HEK293 (cell line): ENCODE measurements around the gene NFIB.

Source experiments
- CTCF ChIA-PET: fragments of 350-600 bp; formaldehyde crosslinking; extraction: SDS; loops from one replicate; lab custom pipeline; 2021; ENCODE audit warnings: antibody characterized with exemption; lab: Yijun Ruan, JAX
- POLR2A ChIA-PET: fragments of 300-600 bp; formaldehyde crosslinking; extraction: SDS; loops from one replicate; lab custom pipeline; 2020; ENCODE audit warnings: antibody characterized with exemption, inconsistent platforms; lab: Yijun Ruan, JAX
- H3K27ac ChIP-seq: fragments of 200-500 bp; sonication (Bioruptor generic); 2 replicates; pipeline ENCODE4 v1.5.1; 2014; ENCODE audit warnings: low read depth, low read length, control low read depth, inconsistent platforms; ENCODE audit errors: extremely low read depth
- H3K36me3 ChIP-seq, 2 experiments: fragments of 200-500 bp in 1 of 2; sonication (Bioruptor generic) in 1 of 2; 1 replicate in 1 of 2; 2 replicates in 1 of 2; pipeline ENCODE4 v1.5.1; 2014 to 2017; ENCODE audit warnings: inconsistent platforms in 2 of 2, low read length in 2 of 2; ENCODE audit not compliant: control insufficient read depth in 2 of 2, insufficient read depth in 1 of 2
- H3K4me1 ChIP-seq: fragments of 200-500 bp; sonication (Bioruptor generic); 2 replicates; pipeline ENCODE4 v1.5.1; 2014; ENCODE audit warnings: mild to moderate bottlenecking, low read length, inconsistent platforms; ENCODE audit not compliant: control insufficient read depth, insufficient read depth
- H3K4me3 ChIP-seq: 2 replicates; pipeline ENCODE4 v1.5.1; 2011; ENCODE audit warnings: low read depth, mild to moderate bottlenecking, control low read depth, low read length, moderate library complexity
- H3K9me3 ChIP-seq: fragments of 200-500 bp; sonication (Bioruptor generic); 2 replicates; pipeline ENCODE4 v1.5.1; 2014; ENCODE audit warnings: low read depth, low read length, inconsistent platforms; ENCODE audit not compliant: control insufficient read depth, insufficient read depth
- GLI2 ChIP-seq: fragments of 450-650 bp; formaldehyde crosslinking; IDR thresholded peaks from 2 replicates; pipeline ENCODE4; 2017; ENCODE audit warnings: missing biosample characterization, missing genetic modification characterization, low read depth, borderline replicate concordance
- KLF16 ChIP-seq: fragments of 450-650 bp; formaldehyde crosslinking; IDR thresholded peaks from 2 replicates; pipeline ENCODE4 v1.5.1; 2017; ENCODE audit warnings: missing biosample characterization, missing genetic modification characterization
- MEIS1 ChIP-seq: sonication (generic); formaldehyde crosslinking; IDR thresholded peaks from 2 replicates; pipeline ENCODE4 v1.8.1; 2022; ENCODE audit warnings: missing genetic modification reagents, mild to moderate bottlenecking, borderline replicate concordance
- SP3 ChIP-seq: fragments of 450-650 bp; formaldehyde crosslinking; IDR thresholded peaks from 2 replicates; pipeline ENCODE4 v1.5.1; 2016; ENCODE audit warnings: missing biosample characterization, missing genetic modification characterization
- ZNF114 ChIP-seq: fragments of 450-650 bp; formaldehyde crosslinking; IDR thresholded peaks from 2 replicates; pipeline ENCODE4 v1.5.0; 2017; ENCODE audit warnings: missing biosample characterization, missing genetic modification characterization
- ZNF174 ChIP-seq: fragments of 450-650 bp; formaldehyde crosslinking; IDR thresholded peaks from 2 replicates; pipeline ENCODE4 v1.5.0; 2017; ENCODE audit warnings: missing biosample characterization, mild to moderate bottlenecking, missing genetic modification characterization
- ZNF24 ChIP-seq: fragments of 450-650 bp; formaldehyde crosslinking; IDR thresholded peaks from 2 replicates; pipeline ENCODE4 v1.5.1; 2016; ENCODE audit warnings: missing biosample characterization, missing genetic modification characterization
- ZNF280D ChIP-seq: fragments of 450-650 bp; formaldehyde crosslinking; IDR thresholded peaks from 2 replicates; pipeline ENCODE4 v1.5.1; 2016; ENCODE audit warnings: missing biosample characterization, missing genetic modification characterization
- ZNF560 ChIP-seq: fragments of 450-650 bp; formaldehyde crosslinking; IDR thresholded peaks from 2 replicates; pipeline ENCODE4 v1.5.1; 2017; ENCODE audit warnings: missing biosample characterization, missing genetic modification characterization, borderline replicate concordance
- ZNF600 ChIP-seq: fragments of 450-650 bp; formaldehyde crosslinking; IDR thresholded peaks from 2 replicates; pipeline ENCODE4 v1.5.1; 2016; ENCODE audit warnings: missing biosample characterization, missing genetic modification characterization
- ZNF610 ChIP-seq: fragments of 450-650 bp; formaldehyde crosslinking; IDR thresholded peaks from 2 replicates; pipeline ENCODE4 v1.5.1; 2016; ENCODE audit warnings: missing biosample characterization, missing genetic modification characterization, borderline replicate concordance
- ZNF629 ChIP-seq: fragments of 450-650 bp; formaldehyde crosslinking; IDR thresholded peaks from 2 replicates; pipeline ENCODE4 v1.5.1; 2017; ENCODE audit warnings: missing biosample characterization, missing genetic modification characterization
- ZNF654 ChIP-seq: fragments of 450-650 bp; formaldehyde crosslinking; IDR thresholded peaks from 2 replicates; pipeline ENCODE4 v1.5.1; 2016; ENCODE audit warnings: low read depth, missing biosample characterization, missing genetic modification characterization
- ZSCAN18 ChIP-seq: fragments of 450-650 bp; formaldehyde crosslinking; IDR thresholded peaks from 2 replicates; pipeline ENCODE4 v1.5.1; 2016; ENCODE audit warnings: missing biosample characterization, missing genetic modification characterization
- TF ChIP-seq, protein P1 (sequence below): fragments of 450-650 bp; formaldehyde crosslinking; IDR thresholded peaks from 2 replicates; pipeline ENCODE4 v1.5.1; 2016; ENCODE audit warnings: missing biosample characterization, missing genetic modification characterization
- TF ChIP-seq, protein P2 (sequence below): fragments of 450-650 bp; formaldehyde crosslinking; conservative IDR thresholded peaks from 2 replicates; pipeline ENCODE4 v1.5.1; 2016; ENCODE audit warnings: low read depth, missing biosample characterization, missing genetic modification characterization

Gene NFIB

DNA sequence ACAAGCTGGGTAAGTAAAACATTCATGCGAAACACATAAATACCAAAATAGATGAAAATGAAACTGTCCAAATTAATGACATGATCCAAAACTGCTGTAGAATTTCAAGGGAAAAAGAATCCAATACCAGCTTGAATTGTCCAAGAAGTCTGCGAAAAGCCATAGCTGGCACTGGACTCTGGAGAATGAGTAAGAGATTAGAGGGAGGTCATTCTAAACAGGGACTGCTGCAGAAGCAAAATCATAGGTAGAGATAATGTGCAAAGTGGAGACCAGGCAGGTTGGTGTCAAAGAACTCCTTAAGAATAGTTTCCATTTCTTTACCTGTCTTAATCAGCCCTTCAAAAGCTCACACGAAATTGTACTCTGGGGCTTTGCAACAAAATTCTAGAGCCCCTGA, 162.5 kb downstream of the NFIB start:
- TF ChIP-seq ZNF280D (tag by site-specific recombination) (no peak), GLI2 (tag by site-specific recombination) (no peak), ZNF560 (no peak), ZNF654 (tag by site-specific recombination) (no peak), ZNF610 (no peak), MEIS1 (CRISPR knock-in tag) (no peak), ZNF174 (tag by site-specific recombination) (no peak), ZSCAN18 (tag by site-specific recombination) (no peak), ZNF114 (no peak), KLF16 (tag by site-specific recombination) (no peak), SP3 (tag by site-specific recombination) (no peak), ZNF24 (tag by site-specific recombination) (no peak), ZNF600 (tag by site-specific recombination) (no peak), ZNF629 (tag by site-specific recombination) (no peak)
- TF ChIP-seq, protein P1, sequence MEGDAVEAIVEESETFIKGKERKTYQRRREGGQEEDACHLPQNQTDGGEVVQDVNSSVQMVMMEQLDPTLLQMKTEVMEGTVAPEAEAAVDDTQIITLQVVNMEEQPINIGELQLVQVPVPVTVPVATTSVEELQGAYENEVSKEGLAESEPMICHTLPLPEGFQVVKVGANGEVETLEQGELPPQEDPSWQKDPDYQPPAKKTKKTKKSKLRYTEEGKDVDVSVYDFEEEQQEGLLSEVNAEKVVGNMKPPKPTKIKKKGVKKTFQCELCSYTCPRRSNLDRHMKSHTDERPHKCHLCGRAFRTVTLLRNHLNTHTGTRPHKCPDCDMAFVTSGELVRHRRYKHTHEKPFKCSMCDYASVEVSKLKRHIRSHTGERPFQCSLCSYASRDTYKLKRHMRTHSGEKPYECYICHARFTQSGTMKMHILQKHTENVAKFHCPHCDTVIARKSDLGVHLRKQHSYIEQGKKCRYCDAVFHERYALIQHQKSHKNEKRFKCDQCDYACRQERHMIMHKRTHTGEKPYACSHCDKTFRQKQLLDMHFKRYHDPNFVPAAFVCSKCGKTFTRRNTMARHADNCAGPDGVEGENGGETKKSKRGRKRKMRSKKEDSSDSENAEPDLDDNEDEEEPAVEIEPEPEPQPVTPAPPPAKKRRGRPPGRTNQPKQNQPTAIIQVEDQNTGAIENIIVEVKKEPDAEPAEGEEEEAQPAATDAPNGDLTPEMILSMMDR, result no peak
- TF ChIP-seq, protein P2, sequence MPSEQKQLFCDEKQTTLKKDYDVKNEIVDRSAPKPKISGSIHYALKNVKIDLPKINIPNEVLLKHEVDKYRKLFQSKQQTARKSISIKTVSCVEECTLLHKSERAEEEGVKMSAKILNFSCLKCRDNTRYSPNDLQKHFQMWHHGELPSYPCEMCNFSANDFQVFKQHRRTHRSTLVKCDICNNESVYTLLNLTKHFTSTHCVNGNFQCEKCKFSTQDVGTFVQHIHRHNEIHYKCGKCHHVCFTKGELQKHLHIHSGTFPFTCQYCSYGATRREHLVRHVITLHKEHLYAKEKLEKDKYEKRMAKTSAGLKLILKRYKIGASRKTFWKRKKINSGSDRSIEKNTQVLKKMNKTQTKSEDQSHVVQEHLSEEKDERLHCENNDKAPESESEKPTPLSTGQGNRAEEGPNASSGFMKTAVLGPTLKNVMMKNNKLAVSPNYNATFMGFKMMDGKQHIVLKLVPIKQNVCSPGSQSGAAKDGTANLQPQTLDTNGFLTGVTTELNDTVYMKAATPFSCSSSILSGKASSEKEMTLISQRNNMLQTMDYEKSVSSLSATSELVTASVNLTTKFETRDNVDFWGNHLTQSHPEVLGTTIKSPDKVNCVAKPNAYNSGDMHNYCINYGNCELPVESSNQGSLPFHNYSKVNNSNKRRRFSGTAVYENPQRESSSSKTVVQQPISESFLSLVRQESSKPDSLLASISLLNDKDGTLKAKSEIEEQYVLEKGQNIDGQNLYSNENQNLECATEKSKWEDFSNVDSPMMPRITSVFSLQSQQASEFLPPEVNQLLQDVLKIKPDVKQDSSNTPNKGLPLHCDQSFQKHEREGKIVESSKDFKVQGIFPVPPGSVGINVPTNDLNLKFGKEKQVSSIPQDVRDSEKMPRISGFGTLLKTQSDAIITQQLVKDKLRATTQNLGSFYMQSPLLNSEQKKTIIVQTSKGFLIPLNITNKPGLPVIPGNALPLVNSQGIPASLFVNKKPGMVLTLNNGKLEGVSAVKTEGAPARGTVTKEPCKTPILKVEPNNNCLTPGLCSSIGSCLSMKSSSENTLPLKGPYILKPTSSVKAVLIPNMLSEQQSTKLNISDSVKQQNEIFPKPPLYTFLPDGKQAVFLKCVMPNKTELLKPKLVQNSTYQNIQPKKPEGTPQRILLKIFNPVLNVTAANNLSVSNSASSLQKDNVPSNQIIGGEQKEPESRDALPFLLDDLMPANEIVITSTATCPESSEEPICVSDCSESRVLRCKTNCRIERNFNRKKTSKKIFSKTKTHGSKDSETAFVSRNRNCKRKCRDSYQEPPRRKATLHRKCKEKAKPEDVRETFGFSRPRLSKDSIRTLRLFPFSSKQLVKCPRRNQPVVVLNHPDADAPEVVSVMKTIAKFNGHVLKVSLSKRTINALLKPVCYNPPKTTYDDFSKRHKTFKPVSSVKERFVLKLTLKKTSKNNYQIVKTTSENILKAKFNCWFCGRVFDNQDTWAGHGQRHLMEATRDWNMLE (tag by site-specific recombination), result no peak
- CTCF ChIA-PET, result interaction anchor here (0.6 kb wide), 2 partner anchors 12 to 278 kb away, joined by 3 read pairs; no protein-coding TSS in a partner anchor

More for the DNA sequence above, 162.5 kb downstream of the NFIB start:
- no peaks in the 10 kb centered on the region for H3K36me3 ChIP-seq
- POLR2A ChIA-PET, result interaction anchor here (0.5 kb wide), 1 partner anchor 171 kb away, joined by 6 read pairs; no protein-coding TSS in a partner anchor
- no peak overlapping the region for H3K4me3 ChIP-seq
- H3K4me1 ChIP-seq, result peaks cover 11% of the 10 kb centered on the region
- H3K9me3 ChIP-seq, result no peaks in the 10 kb centered on the region
- H3K27ac ChIP-seq, result no peak overlapping the region
